ENCODE measurements around the gene ATP6V0B.

Gene ATP6V0B

DNA sequence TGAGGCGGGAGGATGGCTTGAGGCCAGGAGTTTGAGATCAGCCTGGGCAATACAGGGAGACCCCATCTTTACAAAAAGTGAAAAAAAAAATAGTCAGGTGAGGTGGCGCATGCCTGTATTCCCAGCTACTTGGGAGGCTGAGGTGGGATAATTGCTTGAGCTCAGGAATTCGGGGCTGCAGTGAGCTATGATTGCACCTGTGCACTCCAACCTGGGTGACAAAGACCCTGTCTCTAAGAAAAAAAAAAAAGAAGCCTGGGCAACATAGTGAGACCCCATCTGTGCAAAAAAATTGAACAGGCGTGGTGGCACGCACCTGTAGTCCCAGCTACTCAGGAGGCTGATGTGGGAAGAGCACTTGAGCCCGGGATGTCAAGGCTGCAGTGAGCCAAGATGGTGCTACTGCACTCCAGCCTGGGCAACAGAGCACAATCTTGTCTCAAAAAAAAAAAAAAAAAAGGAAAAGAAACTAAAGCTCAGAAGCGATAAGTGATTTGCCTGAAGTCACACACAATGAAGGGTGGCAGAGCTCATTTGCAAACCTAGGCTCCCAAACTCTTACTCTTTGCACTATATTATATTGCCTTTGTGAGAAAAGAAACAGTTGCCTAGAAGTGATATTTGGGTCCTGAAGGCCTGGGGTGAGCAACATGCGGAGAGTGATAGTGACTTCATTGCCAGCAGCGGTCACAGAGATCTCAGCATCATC, 18.6 kb downstream of the ATP6V0B start:
- TF ChIP-seq CTCF (IDR thresholded peaks at IDR 0.05; ENCODE audit: low read depth, low read length): no peak
- no peak for DNase-seq (ENCODE audit: extremely low read depth, low read depth)

DNA sequence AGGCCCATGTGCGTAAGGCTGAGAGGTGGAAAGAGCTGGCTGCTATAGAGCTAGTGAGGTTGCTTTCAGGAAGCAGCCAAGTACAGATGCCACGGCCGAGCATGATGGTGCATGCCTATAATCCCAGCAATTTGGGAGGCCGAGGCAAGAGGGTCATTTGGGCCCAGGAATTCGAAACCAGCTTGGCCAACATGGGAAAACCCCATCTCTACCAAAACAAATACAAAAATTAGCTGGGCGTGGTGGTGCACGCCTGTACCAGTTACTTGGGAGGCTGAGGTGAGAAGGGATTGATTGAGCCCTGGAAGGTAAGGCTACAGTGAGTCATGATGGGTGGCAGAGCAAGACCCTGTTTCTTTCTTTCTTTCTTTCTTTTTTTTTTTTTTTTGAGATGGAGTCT, 19.3 kb downstream of the ATP6V0B start:
- no peak for TF ChIP-seq CTCF (IDR thresholded peaks at IDR 0.05; ENCODE audit: low read depth, low read length)
- no peak for DNase-seq (ENCODE audit: extremely low read depth, low read depth)

GRCh38 chr1:43994794-43995790, 20.3 kb downstream of the ATP6V0B start:
- peak; percentile 38 for TF ChIP-seq CTCF (IDR thresholded peaks at IDR 0.05; ENCODE audit: low read depth, low read length)
- DNase-seq (ENCODE audit: extremely low read depth, low read depth): no peak

GRCh38 chr1:43995984-43996732, 21.4 kb downstream of the ATP6V0B start:
- DNase-seq (ENCODE audit: extremely low read depth, low read depth): no peak
- TF ChIP-seq CTCF (IDR thresholded peaks at IDR 0.05; ENCODE audit: low read depth, low read length): no peak

DNA sequence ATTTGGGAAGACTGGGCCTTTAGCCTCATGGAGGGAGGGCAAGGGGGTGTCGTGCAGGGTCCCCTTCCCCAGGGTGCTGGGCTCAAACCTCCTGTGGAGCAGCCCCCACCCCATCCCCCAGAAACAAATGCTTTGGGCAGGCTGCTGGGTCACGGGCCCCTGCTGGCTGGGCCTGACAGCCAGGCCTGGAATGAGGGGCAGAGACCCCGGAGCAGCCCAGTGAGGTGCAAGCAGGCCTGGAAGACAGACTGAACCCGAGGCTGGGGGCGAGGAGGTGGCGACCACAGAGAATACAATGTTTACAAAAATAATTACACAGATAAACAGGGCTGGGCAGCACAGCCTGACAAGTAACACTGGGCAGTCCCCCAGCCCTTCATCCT, 22.0 kb downstream of the ATP6V0B start:
- TF ChIP-seq CTCF (IDR thresholded peaks at IDR 0.05; ENCODE audit: low read depth, low read length): no peak
- no peak for DNase-seq (ENCODE audit: extremely low read depth, low read depth)

DNA sequence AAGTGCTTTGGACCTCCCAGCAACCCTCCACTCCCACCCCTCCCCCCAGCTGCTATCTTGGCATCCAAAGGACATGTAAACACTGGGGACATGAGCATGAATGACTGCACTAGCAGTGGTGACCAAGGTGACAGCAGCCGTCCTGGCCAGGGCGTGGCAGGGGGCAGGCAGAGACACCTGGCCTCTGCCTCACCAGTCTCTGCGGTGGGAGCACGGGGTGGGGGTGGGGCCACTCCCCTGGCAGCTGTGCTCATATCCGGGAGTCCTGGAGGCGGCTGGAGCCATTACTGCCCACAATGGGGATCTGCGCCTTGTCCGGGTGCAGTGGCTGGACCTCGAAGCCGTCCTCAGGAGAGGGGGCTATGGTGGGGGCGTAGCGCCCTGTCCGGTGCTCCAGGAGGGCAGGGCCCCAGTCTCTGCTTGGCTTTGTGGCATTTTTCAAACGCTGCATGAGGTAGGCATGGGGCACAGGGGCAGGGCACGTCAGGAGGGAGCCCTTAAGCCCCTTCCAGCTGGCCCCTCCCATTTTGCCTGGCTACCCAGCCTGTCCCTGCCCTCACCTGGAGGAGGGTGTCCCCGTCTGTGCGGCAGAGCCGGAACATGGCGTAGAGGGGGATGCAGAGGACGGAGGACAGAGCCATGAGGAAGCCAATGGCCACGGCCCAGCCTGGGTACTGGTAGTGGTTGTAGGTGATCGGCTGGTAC, 22.7 kb downstream of the ATP6V0B start:
- DNase-seq (ENCODE audit: extremely low read depth, low read depth): no peak
- TF ChIP-seq CTCF (IDR thresholded peaks at IDR 0.05; ENCODE audit: low read depth, low read length): no peak

Measured in AG09319 (cell line).